Testis (tissue), 2 donors: ENCODE data around the gene MAPK8IP1.

Experiments used
- CTCF ChIP-seq, 3 experiments: fragments of 450-650 bp in 2 of 3; fragments of 200-600 bp in 1 of 3; sonication (generic) in 1 of 3; IDR thresholded peaks; one replicate each; pipeline ENCODE4 v1.5.1; 2016 to 2019; ENCODE audit warnings: antibody characterized with exemption in 3 of 3, mild to moderate bottlenecking in 2 of 3, moderate library complexity in 1 of 3
- POLR2A ChIP-seq: fragments of 450-650 bp; IDR thresholded peaks from one replicate; pipeline ENCODE4 v1.6.1; 2017; ENCODE audit warnings: antibody characterized with exemption, mild to moderate bottlenecking, moderate library complexity

GRCh38 chr11:45932217-45932616, 46.8 kb downstream of the MAPK8IP1 start:
- TF ChIP-seq CTCF (IDR thresholded peaks at IDR 0.05), result no peak
- no peak for TF ChIP-seq POLR2A
